Colonic mucosa (tissue), 4 donors: ENCODE measurements around the gene ABCD3. TPM values are rescaled to one million over a fixed set of nuclear protein-coding genes. Genes with fewer than 3 reads are reported as not detected.

ENCODE experiments used
- DNase-seq: peaks from one replicate; pipeline ENCODE4 v3.0.0-alpha.2; 2020
- H3K27ac ChIP-seq: fragments of 200-600 bp; one replicate; pipeline ENCODE4 v1.8.0; 2021
- H3K27me3 ChIP-seq: fragments of 200-600 bp; one replicate; pipeline ENCODE4 v1.8.0; 2021
- H3K36me3 ChIP-seq: fragments of 200-600 bp; one replicate; pipeline ENCODE4 v1.8.0; 2021
- H3K4me1 ChIP-seq: fragments of 200-600 bp; one replicate; pipeline ENCODE4 v1.8.0; 2021; ENCODE audit warnings: mild to moderate bottlenecking
- H3K4me3 ChIP-seq: fragments of 200-600 bp; one replicate; pipeline ENCODE4 v1.8.0; 2021
- H3K9ac ChIP-seq, 2 donors: one replicate each; pipeline ENCODE4 v1.7.0; 2013; ENCODE audit warnings: control low read depth in 2 of 2, low read depth in 2 of 2, low read length in 2 of 2
- H3K9me3 ChIP-seq: fragments of 200-600 bp; one replicate; pipeline ENCODE4 v1.8.0; 2021
- intact Hi-C: fragments of 100-400 bp; cut with DNase I; formaldehyde crosslinking; loops from one replicate; pipeline ENCODE4 v1.14.1; 2022
- total RNA-seq, 2 donors: library from RNA; stranded (reverse); fragmentation: NEBNext Ultra II Directional in 1 of 2; extraction: Animal tissue kit (Norgen Biotek cat#: 25700) in 1 of 2; gene quantifications; one replicate each; pipeline ENCODE4 v1.2.1, GENCODE V29; 2021
- TF ChIP-seq, protein P1 (sequence below): fragments of 200-600 bp; IDR thresholded peaks from one replicate; pipeline ENCODE4 v1.8.0; 2022; ENCODE audit warnings: antibody characterized with exemption, mild to moderate bottlenecking
- donor health status: healthy.
- donor health status: DM: no; HTN: no; CAD: no.
- donor health status: DM: no; HTN: no; CAD: no.

Gene ABCD3
- total RNA-seq, 2 donors from 2014 or later: 99.2 to 100 TPM

DNA sequence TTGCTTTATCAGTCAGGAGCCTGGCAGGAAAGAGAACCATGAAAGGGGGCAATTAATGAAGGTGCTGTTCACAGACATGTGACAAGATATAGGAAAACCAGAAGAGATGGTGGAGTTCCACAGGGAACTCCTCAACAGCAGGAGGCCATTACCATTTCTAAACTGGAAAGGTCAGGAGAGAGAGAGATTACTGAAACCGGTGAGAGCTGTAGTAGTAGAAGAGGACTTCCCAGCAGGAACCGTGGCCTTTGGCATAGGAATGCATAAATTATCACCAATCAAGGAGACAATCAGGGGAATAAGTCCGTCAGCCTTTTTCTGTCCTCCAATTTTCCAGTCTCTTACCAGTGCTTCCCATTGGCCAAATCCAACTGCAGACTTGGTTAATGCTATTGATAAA, 23.0 kb upstream of the ABCD3 start:
- H3K36me3 ChIP-seq: no peaks in the 10 kb centered on the region
- H3K27me3 ChIP-seq: no peaks in the 10 kb centered on the region
- no peak for DNase-seq
- no peaks in the 10 kb centered on the region for H3K4me1 ChIP-seq
- TF ChIP-seq, protein P1, sequence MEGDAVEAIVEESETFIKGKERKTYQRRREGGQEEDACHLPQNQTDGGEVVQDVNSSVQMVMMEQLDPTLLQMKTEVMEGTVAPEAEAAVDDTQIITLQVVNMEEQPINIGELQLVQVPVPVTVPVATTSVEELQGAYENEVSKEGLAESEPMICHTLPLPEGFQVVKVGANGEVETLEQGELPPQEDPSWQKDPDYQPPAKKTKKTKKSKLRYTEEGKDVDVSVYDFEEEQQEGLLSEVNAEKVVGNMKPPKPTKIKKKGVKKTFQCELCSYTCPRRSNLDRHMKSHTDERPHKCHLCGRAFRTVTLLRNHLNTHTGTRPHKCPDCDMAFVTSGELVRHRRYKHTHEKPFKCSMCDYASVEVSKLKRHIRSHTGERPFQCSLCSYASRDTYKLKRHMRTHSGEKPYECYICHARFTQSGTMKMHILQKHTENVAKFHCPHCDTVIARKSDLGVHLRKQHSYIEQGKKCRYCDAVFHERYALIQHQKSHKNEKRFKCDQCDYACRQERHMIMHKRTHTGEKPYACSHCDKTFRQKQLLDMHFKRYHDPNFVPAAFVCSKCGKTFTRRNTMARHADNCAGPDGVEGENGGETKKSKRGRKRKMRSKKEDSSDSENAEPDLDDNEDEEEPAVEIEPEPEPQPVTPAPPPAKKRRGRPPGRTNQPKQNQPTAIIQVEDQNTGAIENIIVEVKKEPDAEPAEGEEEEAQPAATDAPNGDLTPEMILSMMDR: no peak
- H3K27ac ChIP-seq: no peak overlapping the region
- no peaks in the 10 kb centered on the region for H3K9me3 ChIP-seq
- no peak overlapping the region for H3K4me3 ChIP-seq
- no peak overlapping the region for H3K9ac ChIP-seq
- intact Hi-C loops: no loop called here

DNA sequence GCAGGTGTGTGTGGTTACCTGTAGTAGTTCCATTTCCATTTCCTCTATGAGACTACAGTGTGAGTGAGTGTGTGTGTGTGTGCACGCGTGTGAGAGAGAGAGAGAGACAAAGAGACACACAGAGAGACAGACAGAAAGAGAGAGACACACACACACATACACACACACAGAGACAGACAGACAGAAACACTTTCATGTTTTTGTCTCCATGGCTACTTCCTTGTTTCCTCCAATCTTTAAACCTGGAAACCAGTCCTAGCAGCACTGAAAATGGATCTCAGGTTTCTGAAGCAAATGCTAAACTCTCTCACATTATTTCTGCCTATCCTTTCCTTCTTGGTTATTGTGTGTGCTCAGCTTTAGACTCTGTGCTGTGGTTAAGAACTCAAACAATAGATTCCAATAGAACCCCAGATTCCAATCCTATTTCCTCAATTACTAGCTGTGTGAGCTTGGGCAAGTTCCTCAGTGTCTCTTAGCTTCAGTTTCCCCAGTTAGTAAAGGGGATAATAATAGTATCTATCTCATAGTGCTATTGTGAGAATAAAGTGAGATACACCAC, 22.4 kb upstream of the ABCD3 start:
- Histone ChIP-seq H3K36me3 (no peaks in the 10 kb centered on the region), H3K9ac (no peak overlapping the region), H3K27ac (no peak overlapping the region), H3K4me3 (no peak overlapping the region), H3K27me3 (no peaks in the 10 kb centered on the region), H3K9me3 (no peaks in the 10 kb centered on the region), H3K4me1 (no peaks in the 10 kb centered on the region)
- intact Hi-C loops: no loop called here
- no peak for DNase-seq
- TF ChIP-seq, protein P1: no peak

DNA sequence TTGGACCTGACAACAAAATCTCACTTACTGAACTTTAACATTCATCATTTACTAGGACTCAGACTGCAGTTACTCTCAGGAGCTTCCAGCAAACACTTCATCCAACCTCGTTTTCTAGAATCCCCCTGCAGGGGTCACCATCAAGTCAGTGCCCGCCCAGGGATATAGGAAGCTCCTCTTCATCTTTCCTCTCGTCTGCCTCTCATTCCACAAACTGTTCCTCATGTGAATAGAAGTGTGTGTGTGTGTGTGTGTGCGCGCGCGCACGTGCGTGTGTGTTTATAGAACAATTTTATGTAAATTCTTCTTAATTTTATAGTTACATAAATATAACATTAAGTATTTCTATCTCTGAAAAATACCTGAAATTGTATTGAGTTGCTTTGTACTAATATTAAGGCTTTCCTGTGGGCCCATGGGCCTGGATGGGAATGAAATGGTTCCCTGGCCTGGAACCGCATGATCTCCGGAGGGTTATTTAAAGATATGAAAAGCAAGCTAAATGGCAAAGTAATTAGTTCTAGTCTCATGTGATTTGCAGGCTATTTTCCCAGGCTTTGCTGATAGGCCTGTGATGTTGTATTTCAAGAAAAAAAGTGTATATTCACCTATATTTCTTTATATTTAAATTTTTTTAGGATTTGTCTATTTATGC, 21.7 kb upstream of the ABCD3 start:
- Histone ChIP-seq H3K9me3 (no peaks in the 10 kb centered on the region), H3K9ac (no peak overlapping the region), H3K27me3 (no peaks in the 10 kb centered on the region), H3K4me3 (no peak overlapping the region), H3K4me1 (no peaks in the 10 kb centered on the region), H3K36me3 (no peaks in the 10 kb centered on the region), H3K27ac (no peak overlapping the region)
- intact Hi-C loops: no loop called here
- no peak for DNase-seq
- TF ChIP-seq, protein P1: no peak

DNA sequence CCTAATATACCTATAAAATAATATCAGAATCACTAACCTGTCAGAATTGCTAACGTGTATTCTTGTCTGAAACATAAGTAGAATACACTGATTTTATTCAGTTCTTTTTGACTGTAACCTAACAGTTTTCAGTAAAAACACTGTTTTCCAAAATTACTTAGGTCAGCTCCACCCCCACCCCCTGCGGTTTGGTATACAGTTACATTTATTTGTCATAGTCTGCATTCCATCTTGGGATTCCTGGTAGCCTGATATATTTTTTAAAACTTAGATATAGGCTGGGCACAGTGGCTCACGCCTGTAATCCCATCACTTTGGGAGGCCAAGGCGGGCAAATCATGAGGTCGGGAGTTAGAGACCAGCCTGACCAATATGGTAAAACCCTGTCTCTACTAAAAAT, 19.8 kb upstream of the ABCD3 start:
- H3K27ac ChIP-seq: no peak overlapping the region
- no peaks in the 10 kb centered on the region for H3K4me1 ChIP-seq
- no peaks in the 10 kb centered on the region for H3K27me3 ChIP-seq
- no peaks in the 10 kb centered on the region for H3K36me3 ChIP-seq
- DNase-seq: no peak
- intact Hi-C loops: no loop called here
- TF ChIP-seq, protein P1: no peak
- H3K9me3 ChIP-seq: no peaks in the 10 kb centered on the region
- H3K4me3 ChIP-seq: no peak overlapping the region
- no peak overlapping the region for H3K9ac ChIP-seq

DNA sequence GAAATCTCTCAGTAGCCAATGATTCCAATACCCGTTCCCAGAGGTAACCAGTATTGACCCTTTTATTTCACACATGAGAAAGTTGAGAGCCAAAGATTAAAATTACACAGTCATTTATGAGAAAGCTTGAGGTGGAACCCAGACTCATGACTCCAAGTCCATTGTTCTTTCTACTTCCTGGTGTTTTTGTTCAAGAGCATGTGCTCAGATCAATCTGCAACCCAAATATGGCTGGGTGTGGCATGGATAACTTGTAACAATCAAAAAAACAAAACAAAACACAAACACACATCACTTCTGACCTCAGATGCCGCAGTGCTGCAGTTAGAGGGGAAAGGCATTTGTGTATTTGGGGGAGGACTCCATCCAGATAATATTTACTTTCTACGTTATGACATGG, 18.7 kb upstream of the ABCD3 start:
- intact Hi-C loops: no loop called here
- TF ChIP-seq, protein P1: no peak
- Histone ChIP-seq H3K27ac (no peak overlapping the region), H3K9ac (no peak overlapping the region), H3K9me3 (no peaks in the 10 kb centered on the region), H3K4me1 (no peaks in the 10 kb centered on the region), H3K36me3 (no peaks in the 10 kb centered on the region), H3K27me3 (no peaks in the 10 kb centered on the region), H3K4me3 (no peak overlapping the region)
- DNase-seq: no peak
